ENCODE measurements around the gene SIGLEC14. TPM values are rescaled to one million over a fixed set of nuclear protein-coding genes. Genes with fewer than 3 reads are reported as not detected.

Gene SIGLEC14
- total and polyA plus RNA-seq, 7 donors: 0.55 to 10.2 (median 5.4) TPM; not detected in 1

DNA sequence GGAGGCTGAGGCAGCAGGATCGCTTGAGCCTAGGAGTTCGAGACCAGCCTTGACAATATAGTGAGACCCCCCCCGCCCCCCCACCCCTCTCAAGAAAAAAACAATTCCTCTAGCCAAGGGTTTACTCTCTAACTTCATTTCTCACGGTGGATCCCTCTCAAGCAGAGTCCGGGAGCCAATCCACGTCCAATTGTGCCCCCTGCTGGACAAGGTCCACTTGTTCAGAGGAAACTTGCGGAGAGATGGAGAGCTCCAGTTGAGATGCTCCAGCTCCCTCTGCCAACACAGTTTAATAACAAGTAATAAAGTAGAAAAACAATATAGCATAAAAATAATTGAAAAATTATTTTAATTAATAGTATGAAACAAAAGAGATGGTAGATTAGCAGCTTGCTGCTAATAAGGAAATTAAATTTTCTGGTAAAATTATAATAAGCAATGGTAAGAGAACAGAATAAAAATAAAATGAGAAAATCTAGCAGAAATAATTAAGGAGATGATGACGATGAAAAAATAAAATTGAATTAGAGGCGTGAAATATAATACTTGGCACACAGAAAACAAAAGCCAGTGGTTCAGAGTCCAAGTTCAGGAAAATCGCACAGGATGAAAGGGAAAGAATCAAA is 14.5 kb upstream of the SIGLEC14 start:
- H3K4me3 ChIP-seq: no peak overlapping the region
- H3K27ac ChIP-seq: no peak overlapping the region
- intact Hi-C loops (cut with DNase I): no loop called here
- TF ChIP-seq, protein P1, sequence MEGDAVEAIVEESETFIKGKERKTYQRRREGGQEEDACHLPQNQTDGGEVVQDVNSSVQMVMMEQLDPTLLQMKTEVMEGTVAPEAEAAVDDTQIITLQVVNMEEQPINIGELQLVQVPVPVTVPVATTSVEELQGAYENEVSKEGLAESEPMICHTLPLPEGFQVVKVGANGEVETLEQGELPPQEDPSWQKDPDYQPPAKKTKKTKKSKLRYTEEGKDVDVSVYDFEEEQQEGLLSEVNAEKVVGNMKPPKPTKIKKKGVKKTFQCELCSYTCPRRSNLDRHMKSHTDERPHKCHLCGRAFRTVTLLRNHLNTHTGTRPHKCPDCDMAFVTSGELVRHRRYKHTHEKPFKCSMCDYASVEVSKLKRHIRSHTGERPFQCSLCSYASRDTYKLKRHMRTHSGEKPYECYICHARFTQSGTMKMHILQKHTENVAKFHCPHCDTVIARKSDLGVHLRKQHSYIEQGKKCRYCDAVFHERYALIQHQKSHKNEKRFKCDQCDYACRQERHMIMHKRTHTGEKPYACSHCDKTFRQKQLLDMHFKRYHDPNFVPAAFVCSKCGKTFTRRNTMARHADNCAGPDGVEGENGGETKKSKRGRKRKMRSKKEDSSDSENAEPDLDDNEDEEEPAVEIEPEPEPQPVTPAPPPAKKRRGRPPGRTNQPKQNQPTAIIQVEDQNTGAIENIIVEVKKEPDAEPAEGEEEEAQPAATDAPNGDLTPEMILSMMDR (IDR thresholded peaks at IDR 0.05): peak in 3 of 4 experiments; percentile 24 to 49 (median 45)
- TF ChIP-seq EP300 (IDR thresholded peaks at IDR 0.05): no peak
- no peak for DNase-seq
- peaks cover 0 to 36% (median 12%) of the 10 kb centered on the region in 3 donors for H3K27me3 ChIP-seq
- H3K9me3 ChIP-seq: no peaks in the 10 kb centered on the region
- H3K4me1 ChIP-seq: peaks cover 0 to 4% (median 0%) of the 10 kb centered on the region in 4 donors
- WGBS, 2 donors: 13 to 17% methylated on average over 10 of the region's 10 CpGs
- H3K36me3 ChIP-seq: no peaks in the 10 kb centered on the region

DNA sequence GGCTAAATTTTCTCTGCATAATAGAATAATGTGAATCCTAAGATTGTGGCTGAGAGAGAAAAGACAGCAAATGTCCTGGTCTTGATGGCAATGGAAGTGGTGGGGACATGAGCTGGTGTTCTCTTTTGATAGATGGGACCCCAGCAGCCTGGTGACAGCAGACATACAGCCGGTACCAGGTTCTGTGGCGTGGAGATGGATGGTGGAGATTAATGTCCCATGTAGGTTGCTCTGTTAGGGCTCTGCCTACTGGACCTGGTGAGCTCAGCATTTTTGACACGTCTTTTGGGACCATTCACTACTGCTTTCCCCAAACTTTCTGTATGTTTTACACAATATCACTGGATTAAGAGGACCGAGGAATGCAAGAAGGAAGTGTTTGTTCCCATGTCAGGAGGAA is 8.2 kb upstream of the SIGLEC14 start:
- Histone ChIP-seq H3K27ac (no peak overlapping the region), H3K4me3 (no peak overlapping the region), H3K36me3 (no peaks in the 10 kb centered on the region), H3K27me3 (peaks cover 0 to 3% (median 0%) of the 10 kb centered on the region in 3 donors), H3K9me3 (no peaks in the 10 kb centered on the region), H3K4me1 (peaks cover 0 to 4% (median 0%) of the 10 kb centered on the region in 4 donors)
- WGBS, 2 donors: 64 to 82% methylated on average over 4 of the region's 4 CpGs
- intact Hi-C loops (cut with DNase I): no loop called here
- no peak for TF ChIP-seq POLR2A (IDR thresholded peaks at IDR 0.05)
- TF ChIP-seq POLR2AphosphoS5 (IDR thresholded peaks at IDR 0.05): no peak
- no peak for TF ChIP-seq EP300 (IDR thresholded peaks at IDR 0.05)
- TF ChIP-seq, protein P1 (IDR thresholded peaks at IDR 0.05): no peak
- no peak for DNase-seq

DNA sequence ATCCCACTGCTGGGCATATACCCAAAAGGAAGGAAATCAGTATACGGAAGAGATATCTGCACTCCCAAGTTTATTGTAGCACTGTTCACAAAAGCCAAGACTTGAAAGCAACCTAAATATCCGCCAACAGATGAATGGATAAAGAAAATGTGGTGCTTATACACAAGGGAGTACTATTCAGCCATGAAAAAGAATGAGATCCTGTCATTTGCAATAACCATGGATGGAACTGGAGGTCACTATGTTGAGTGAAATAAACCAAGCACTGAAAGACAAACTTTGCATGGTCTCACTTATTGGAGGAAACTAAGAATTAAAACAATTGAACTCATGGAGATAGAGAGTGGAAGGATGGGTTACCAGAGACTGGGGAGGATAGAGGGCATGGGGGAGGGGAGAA is 6.5 kb upstream of the SIGLEC14 start:
- H3K27me3 ChIP-seq: peaks cover 0 to 3% (median 0%) of the 10 kb centered on the region in 3 donors
- WGBS, 2 donors: 71 to 86% methylated on average over 2 of the region's 2 CpGs
- no peak for TF ChIP-seq POLR2A (IDR thresholded peaks at IDR 0.05)
- no peak for TF ChIP-seq POLR2AphosphoS5 (IDR thresholded peaks at IDR 0.05)
- TF ChIP-seq, protein P1 (IDR thresholded peaks at IDR 0.05): no peak
- no peak for TF ChIP-seq EP300 (IDR thresholded peaks at IDR 0.05)
- peaks cover 0 to 4% (median 0%) of the 10 kb centered on the region in 4 donors for H3K4me1 ChIP-seq
- DNase-seq: no peak
- no peak overlapping the region for H3K4me3 ChIP-seq
- H3K36me3 ChIP-seq: no peaks in the 10 kb centered on the region
- intact Hi-C loops (cut with DNase I): no loop called here
- H3K27ac ChIP-seq: no peak overlapping the region
- no peaks in the 10 kb centered on the region for H3K9me3 ChIP-seq

DNA sequence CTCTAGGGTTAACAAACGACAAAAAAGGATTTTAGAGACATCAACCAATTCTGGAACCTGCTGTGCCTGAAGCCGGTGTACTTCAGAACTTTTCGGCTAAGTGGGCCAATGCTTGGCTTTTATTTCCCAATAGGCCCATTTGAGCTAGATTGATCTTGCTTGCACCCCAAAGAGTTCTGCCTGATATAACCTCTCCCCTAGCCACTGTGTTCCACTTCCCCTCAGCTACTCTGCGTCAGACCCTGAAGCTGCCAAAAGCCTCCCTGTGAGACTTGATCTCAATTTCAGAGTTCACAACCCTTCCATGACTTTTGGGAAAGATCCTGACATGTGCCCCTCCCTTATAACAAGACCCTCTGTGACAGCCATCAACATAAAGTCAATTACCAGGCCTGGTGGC is 5.6 kb upstream of the SIGLEC14 start:
- WGBS, 2 donors: 48 to 73% methylated on average over 4 of the region's 4 CpGs
- peaks cover 0 to 3% (median 0%) of the 10 kb centered on the region in 4 donors for H3K4me1 ChIP-seq
- intact Hi-C loops (cut with DNase I): no loop called here
- TF ChIP-seq, protein P1 (IDR thresholded peaks at IDR 0.05): no peak
- TF ChIP-seq POLR2A (IDR thresholded peaks at IDR 0.05) (no peak), EP300 (IDR thresholded peaks at IDR 0.05) (no peak), POLR2AphosphoS5 (IDR thresholded peaks at IDR 0.05) (no peak)
- no peak overlapping the region for H3K27ac ChIP-seq
- no peak for DNase-seq
- H3K9me3 ChIP-seq: no peaks in the 10 kb centered on the region
- H3K4me3 ChIP-seq: no peak overlapping the region
- no peaks in the 10 kb centered on the region for H3K36me3 ChIP-seq
- peaks cover 0 to 7% (median 0%) of the 10 kb centered on the region in 3 donors for H3K27me3 ChIP-seq

All from sigmoid colon (tissue), 7 donors.